ENCODE results near the gene DPT. TPM values are rescaled to one million over a fixed set of nuclear protein-coding genes. Genes with fewer than 3 reads are reported as not detected.

The DPT gene
- total and polyA plus RNA-seq, 10 of the 15 experiments (the other 5 are each of a cell fraction or from before 2014, with no cell fraction given) = 0.05 to 0.10 TPM; not detected in 8

DNA sequence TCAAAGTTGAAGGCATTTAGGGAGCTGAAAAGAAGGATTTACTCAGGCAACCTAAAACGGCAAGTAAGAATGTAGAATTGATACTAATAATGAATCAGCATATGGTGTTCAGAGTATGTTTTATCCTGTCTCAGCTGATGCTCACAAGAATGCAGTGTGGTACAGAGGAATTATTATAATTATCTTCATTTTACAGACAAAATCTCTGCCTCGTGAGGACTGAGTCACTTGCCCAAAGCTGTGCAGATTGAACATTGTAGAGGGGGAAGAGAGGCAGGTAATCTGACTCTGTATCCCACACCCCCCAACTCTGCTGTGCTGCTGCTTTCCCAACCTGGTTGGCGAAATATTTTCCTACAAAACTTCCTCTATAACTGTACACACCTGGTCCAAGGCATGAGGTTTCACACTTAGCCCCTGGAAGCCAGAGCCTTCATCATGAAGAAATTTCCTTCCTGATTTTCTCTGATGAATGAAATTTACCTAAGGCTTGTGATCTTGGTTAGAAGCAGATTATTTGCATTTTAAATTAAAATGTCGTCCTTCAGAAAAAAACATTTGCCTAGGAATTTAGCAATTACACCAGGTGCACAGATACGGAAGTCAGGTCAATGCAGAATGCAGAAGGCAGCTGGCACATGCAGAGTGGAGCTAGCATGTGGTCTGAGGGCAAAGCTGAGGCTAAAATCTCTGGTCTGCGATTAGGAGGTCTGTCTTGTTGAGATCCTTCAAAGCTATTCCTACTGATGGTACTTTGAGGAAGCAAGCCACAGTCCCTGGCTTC, 52.8 kb downstream of the DPT start:
- FAIRE-seq = no peak
- Histone ChIP-seq H3K4me2 (ENCODE audit: control insufficient read depth, insufficient read depth) (no peak overlapping the region), H3K4me1 (ENCODE audit: control insufficient read depth, insufficient read depth, low read length) (no peaks in the 10 kb centered on the region), H2AFZ (ENCODE audit: control insufficient read depth, low read depth, low read length) (no peak overlapping the region), H4K20me1 (ENCODE audit: control insufficient read depth, insufficient read depth) (no peaks in the 10 kb centered on the region), H3K4me3 (no peak overlapping the region), H3K9ac (ENCODE audit: control insufficient read depth, insufficient read depth, low read length) (no peak overlapping the region), H3K9me3 (replicated peaks; ENCODE audit: control insufficient read depth, insufficient read depth, low read length) (no peaks in the 10 kb centered on the region), H3K79me2 (ENCODE audit: control insufficient read depth, insufficient read depth, low read length) (no peaks in the 10 kb centered on the region), H3K27ac (ENCODE audit: control insufficient read depth, insufficient read depth) (no peak overlapping the region), H3K36me3 (ENCODE audit: control insufficient read depth in 2 of 2, insufficient read depth in 2 of 2, low read length in 1 of 2) (no peaks in the 10 kb centered on the region), H3K27me3 (replicated peaks in 1 of 2; ENCODE audit: control insufficient read depth in 2 of 2, insufficient read depth in 2 of 2, low read length in 1 of 2) (no peaks in the 10 kb centered on the region)
- ChIA-PET CTCF (interaction anchor here (1.6 kb wide), 1 partner anchor 10 kb away, joined by 5 read pairs; no protein-coding TSS in a partner anchor), POLR2A (no interaction called here), RAD21 (ENCODE audit: unreplicated experiment) (no interaction called here), SMC1A (ENCODE audit: uncharacterized antibody, unreplicated experiment) (interaction anchor here (1.2 to 1.5 kb wide), 2 partner anchors 29 to 469 kb away, joined by 3 read pairs; no protein-coding TSS in a partner anchor)
- 22% methylated on average over 6 of the region's 6 CpGs for WGBS (ENCODE audit: insufficient coverage, insufficient replicate concordance, low lambda C conversion rate, missing lambda C conversion rate)
- ATAC-seq = no peak
- TF ChIP-seq POLR2AphosphoS2 (IDR thresholded peaks at IDR 0.05; ENCODE audit: low read depth, low read length) (no peak), SMC3 (IDR thresholded peaks at IDR 0.05; ENCODE audit: borderline replicate concordance, low read length) (no peak), BCL11A (IDR thresholded peaks at IDR 0.05; ENCODE audit: low read depth, low read length) (no peak), BMI1 (IDR thresholded peaks at IDR 0.05; ENCODE audit: borderline replicate concordance) (no peak), CBX5 (IDR thresholded peaks at IDR 0.05; ENCODE audit: low read depth) (no peak), BHLHE40 (IDR thresholded peaks at IDR 0.05; ENCODE audit: borderline replicate concordance in 1 of 2, low read depth in 2 of 2, low read length in 1 of 2) (no peak), STAT3 (IDR thresholded peaks at IDR 0.05; ENCODE audit: low read depth, low read length) (no peak), YY1 (IDR thresholded peaks at IDR 0.05; ENCODE audit: low read depth, low read length) (no peak), ZNF217 (IDR thresholded peaks at IDR 0.05) (no peak)
- no peak for DNase-seq (ENCODE audit: low read depth, low spot score)
- no TSS peak for BruUV-seq (replicated peaks)
- in situ Hi-C loops (cut with MboI) (no loop called here), intact Hi-C loops (cut with micrococcal nuclease; ENCODE audit: unreplicated experiment) (no loop called here)
